ENCODE results near the gene SETD1A. TPM values are rescaled to one million over a fixed set of nuclear protein-coding genes. Genes with fewer than 3 reads are reported as not detected.
A peak's percentile ranks its signal among the peaks of the same experiment; 100 is the strongest.

The SETD1A gene
- total RNA-seq, 2 experiments from 2014 or later = 40.1 to 41.2 TPM

DNA sequence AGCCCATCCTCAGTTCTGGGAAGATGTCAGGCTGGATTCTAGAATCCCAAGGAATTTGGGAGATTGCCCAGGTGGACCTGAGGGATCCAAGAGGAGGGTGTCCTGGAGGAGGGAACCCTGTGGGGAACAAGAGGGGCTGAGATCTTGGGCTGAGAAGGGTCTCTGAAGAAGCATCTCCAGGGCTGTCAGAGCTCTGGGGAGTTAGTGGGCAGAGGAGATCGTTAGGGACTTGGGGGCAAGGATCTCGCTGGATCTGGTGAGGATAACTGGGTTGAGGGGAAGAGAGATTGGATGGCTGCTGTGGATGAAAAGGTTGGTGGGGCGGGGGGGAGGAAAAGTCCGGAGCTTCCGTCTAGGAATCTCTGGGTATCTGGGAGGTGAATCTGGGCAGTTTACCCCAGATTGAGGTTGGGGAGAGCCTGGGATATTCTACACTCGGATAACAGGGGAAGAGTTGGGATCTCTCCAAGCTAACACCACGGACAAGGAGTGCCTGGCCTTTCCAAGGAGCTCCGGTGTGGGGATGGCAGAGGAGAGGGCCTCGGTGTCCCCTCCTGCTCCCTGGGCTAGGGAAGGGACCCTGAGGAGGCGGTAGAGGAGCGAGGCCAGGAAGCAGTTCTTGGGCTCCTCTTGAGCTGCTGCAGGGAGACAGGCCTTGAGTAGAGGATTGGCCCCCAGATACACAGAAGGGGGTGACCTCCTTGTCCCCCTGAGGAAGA, 32.5 kb upstream of the SETD1A start:
- TF ChIP-seq CTCF (IDR thresholded peaks at IDR 0.05) = no peak
- Mint-ChIP-seq H3K4me3 (peak overlapping the region; percentile 84), H3K9me3 (no peaks in the 10 kb centered on the region), H3K27ac (peak overlapping the region; percentile 58), H3K4me1 (ENCODE audit: low read depth) (peaks cover 19% of the 10 kb centered on the region), H3K27me3 (no peaks in the 10 kb centered on the region), H3K36me3 (ENCODE audit: low read depth) (peaks cover 7% of the 10 kb centered on the region)
- ATAC-seq (ENCODE audit: poor library complexity) = no peak
- H3K27me3 ChIP-seq (ENCODE audit: control insufficient read depth in 1 of 2, insufficient read depth in 2 of 2, low read length in 2 of 2) = no peaks in the 10 kb centered on the region
- intact Hi-C loops (cut with DNase I, micrococcal nuclease) = loop anchor here (1.0 to 10.0 kb wide), 6 partner anchors 29 to 930 kb away; partner anchors contain the start of genes HIRIP3 (in 1 of the 2), INO80E (in 1 of the 2), MYL11 (in 1 of the 2) and PHKG2 (in 1 of the 2)
- POLR2A ChIA-PET = interaction anchor here (0.8 kb wide), 1 partner anchor 23 kb away, joined by 3 read pairs; no protein-coding TSS in a partner anchor
- H3K4me3 ChIP-seq (ENCODE audit: low read length) = no peak overlapping the region
- DNase-seq = peak in 1 of 14 experiments; percentile 43
- peaks cover 4% of the 10 kb centered on the region for H3K36me3 ChIP-seq (ENCODE audit: insufficient read depth, low read length)
- CTCF ChIA-PET = interaction anchor here (1.0 to 2.1 kb wide), 2 partner anchors 16 to 111 kb away, joined by 4 to 10 read pairs; no protein-coding TSS in a partner anchor
- H3K4me1 ChIP-seq (ENCODE audit: insufficient read depth, low read length) = peaks cover 27% of the 10 kb centered on the region
- H3K9me3 ChIP-seq (ENCODE audit: control insufficient read depth in 1 of 2, insufficient read depth in 1 of 2, low read length in 2 of 2) = no peaks in the 10 kb centered on the region
- peak overlapping the region; percentile 19 to 22 for H3K27ac ChIP-seq (ENCODE audit: low read depth in 1 of 2, low read length in 2 of 2)

GRCh38 chr16:30925632-30925987, 31.9 kb upstream of the SETD1A start:
- ChIA-PET CTCF (interaction anchor here (2.1 kb wide), 1 partner anchor 16 kb away, joined by 10 read pairs; no protein-coding TSS in a partner anchor), POLR2A (no interaction called here)
- intact Hi-C loops (cut with DNase I, micrococcal nuclease) = loop anchor here (1.0 to 10.0 kb wide), 5 partner anchors 29 to 931 kb away; partner anchors contain the start of genes HIRIP3 (in 1 of the 2), INO80E (in 1 of the 2), MYL11 (in 1 of the 2) and TBC1D10B (in 1 of the 2)
- DNase-seq = peak in 1 of 14 experiments; percentile 46
- H3K4me3 ChIP-seq (ENCODE audit: low read length) = no peak overlapping the region
- peaks cover 27% of the 10 kb centered on the region for H3K4me1 ChIP-seq (ENCODE audit: insufficient read depth, low read length)
- no peaks in the 10 kb centered on the region for H3K27me3 ChIP-seq (ENCODE audit: control insufficient read depth in 1 of 2, insufficient read depth in 2 of 2, low read length in 2 of 2)
- ATAC-seq (ENCODE audit: poor library complexity) = no peak
- no peaks in the 10 kb centered on the region for H3K27me3 Mint-ChIP-seq
- H3K4me3 Mint-ChIP-seq = peak overlapping the region; percentile 86
- no peak for TF ChIP-seq CTCF (IDR thresholded peaks at IDR 0.05)
- H3K27ac ChIP-seq (ENCODE audit: low read depth in 1 of 2, low read length in 2 of 2) = no peak overlapping the region
- H3K9me3 Mint-ChIP-seq = no peaks in the 10 kb centered on the region
- H3K27ac Mint-ChIP-seq = peak overlapping the region; percentile 51
- H3K9me3 ChIP-seq (ENCODE audit: control insufficient read depth in 1 of 2, insufficient read depth in 1 of 2, low read length in 2 of 2) = no peaks in the 10 kb centered on the region
- H3K4me1 Mint-ChIP-seq (ENCODE audit: low read depth) = peaks cover 19% of the 10 kb centered on the region
- H3K36me3 Mint-ChIP-seq (ENCODE audit: low read depth) = peaks cover 9% of the 10 kb centered on the region
- H3K36me3 ChIP-seq (ENCODE audit: insufficient read depth, low read length) = peaks cover 5% of the 10 kb centered on the region

- POLR2A ChIA-PET = no interaction called here
- DNase-seq = no peak
- ATAC-seq (ENCODE audit: poor library complexity) = no peak
- CTCF ChIA-PET = interaction anchor here (2.1 kb wide), 1 partner anchor 15 kb away, joined by 10 read pairs; no protein-coding TSS in a partner anchor
- H3K9me3 Mint-ChIP-seq = no peaks in the 10 kb centered on the region
- H3K27me3 Mint-ChIP-seq = no peaks in the 10 kb centered on the region
- intact Hi-C loops (cut with DNase I, micrococcal nuclease) = loop anchor here (1.0 to 10.0 kb wide), 5 partner anchors 28 to 931 kb away; partner anchors contain the start of genes HIRIP3 (in 1 of the 2), INO80E (in 1 of the 2), MYL11 (in 1 of the 2) and TBC1D10B (in 1 of the 2)
- no peaks in the 10 kb centered on the region for H3K9me3 ChIP-seq (ENCODE audit: control insufficient read depth in 1 of 2, insufficient read depth in 1 of 2, low read length in 2 of 2)
- peak overlapping the region; percentile 86 for H3K4me3 Mint-ChIP-seq
- no peak overlapping the region for H3K4me3 ChIP-seq (ENCODE audit: low read length)
- H3K27ac ChIP-seq (ENCODE audit: low read depth in 1 of 2, low read length in 2 of 2) = no peak overlapping the region
- no peaks in the 10 kb centered on the region for H3K27me3 ChIP-seq (ENCODE audit: control insufficient read depth in 1 of 2, insufficient read depth in 2 of 2, low read length in 2 of 2)
- H3K4me1 Mint-ChIP-seq (ENCODE audit: low read depth) = peaks cover 19% of the 10 kb centered on the region
- TF ChIP-seq CTCF (IDR thresholded peaks at IDR 0.05) = no peak
- peak overlapping the region; percentile 51 for H3K27ac Mint-ChIP-seq
- peaks cover 27% of the 10 kb centered on the region for H3K4me1 ChIP-seq (ENCODE audit: insufficient read depth, low read length)
- H3K36me3 ChIP-seq (ENCODE audit: insufficient read depth, low read length) = peaks cover 5% of the 10 kb centered on the region
- H3K36me3 Mint-ChIP-seq (ENCODE audit: low read depth) = peaks cover 14% of the 10 kb centered on the region
Observed at GRCh38 chr16:30925995-30926811, 31.4 kb upstream of the SETD1A start.

All from CD4-positive, alpha-beta T cell (primary cell).